SK-N-MC (cell line): ENCODE results near the gene SH3GL3.

Source experiments
- EZH2 ChIP-seq: fragments of 200-600 bp; sonication (generic); IDR thresholded peaks from one replicate; pipeline ENCODE4 v1.6.1; 2017; ENCODE audit warnings: antibody characterized with exemption
- POLR2AphosphoS5 ChIP-seq: IDR thresholded peaks from 2 replicates; pipeline ENCODE4 v1.6.1; 2012; ENCODE audit warnings: mild to moderate bottlenecking, low read depth, low read length, borderline replicate concordance

DNA sequence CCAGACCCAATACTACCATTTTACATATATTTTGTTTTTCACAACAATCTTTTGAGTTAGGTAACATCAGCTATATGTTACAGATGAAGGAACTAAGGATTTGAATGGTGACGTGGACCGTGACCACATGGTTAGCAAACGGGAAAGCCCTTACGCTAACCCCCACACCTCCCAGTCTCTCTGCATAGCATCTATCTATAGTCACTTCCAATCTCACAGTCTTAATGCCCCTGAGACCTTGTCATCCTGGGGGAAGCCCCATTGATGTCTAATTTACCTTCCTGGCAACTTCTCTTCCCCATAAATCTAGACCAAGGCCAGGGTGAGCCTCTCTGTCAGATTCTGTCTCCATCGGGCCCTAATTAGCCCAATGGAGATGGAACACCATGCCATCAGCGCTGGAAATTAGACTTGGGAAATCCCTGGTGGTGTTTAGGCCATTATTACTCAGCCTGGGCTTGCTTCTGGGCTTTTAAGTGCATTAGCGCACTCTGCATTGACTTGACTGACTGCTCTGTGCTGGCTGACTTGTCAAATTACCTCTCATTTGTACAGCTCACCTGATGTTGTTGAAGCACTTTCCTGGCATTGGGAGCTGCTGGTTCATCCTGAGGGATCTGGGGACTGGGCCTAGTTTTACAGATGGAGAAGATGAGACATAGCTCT lies 34.0 kb upstream of the SH3GL3 start:
- TF ChIP-seq EZH2 = no peak
- no peak for TF ChIP-seq POLR2AphosphoS5
